Limb (tissue), 2 donors: ENCODE data around the gene RPS14.
"Not testable (repeated sequence)": the region's sequence is repeated elsewhere in the genome, so short reads cannot be mapped to it uniquely, and the experiment has no call there.

Source experiments
- DNase-seq, 2 donors: peaks; one replicate each; pipeline ENCODE4 v3.0.0-alpha.2; 2016; ENCODE audit errors: extremely low spot score in 2 of 2

RPS14 gene

GRCh38 chr5:150481708-150481965, 32.1 kb upstream of the RPS14 start:
- DNase-seq = no peak

- no peak for DNase-seq
These were observed 29.9 kb upstream of the RPS14 start for GRCh38 chr5:150479416-150479815.

- not testable (repeated sequence) for DNase-seq
These were observed 27.0 kb upstream of the RPS14 start for GRCh38 chr5:150476568-150476967.

GRCh38 chr5:150473673-150474358, 24.3 kb upstream of the RPS14 start:
- DNase-seq = no peak

- DNase-seq = no peak
These were observed 20.4 kb upstream of the RPS14 start for GRCh38 chr5:150469718-150470469.

- DNase-seq = no peak
These were observed 18.7 kb upstream of the RPS14 start for GRCh38 chr5:150468206-150468605.

- no peak for DNase-seq
These were observed 16.4 kb upstream of the RPS14 start for GRCh38 chr5:150465927-150466326.

GRCh38 chr5:150464554-150465012, 15.0 kb upstream of the RPS14 start:
- DNase-seq = no peak

- no peak for DNase-seq
These were observed 11.7 kb upstream of the RPS14 start for GRCh38 chr5:150461231-150461630.

GRCh38 chr5:150460781-150461180, 11.2 kb upstream of the RPS14 start:
- DNase-seq = no peak

GRCh38 chr5:150458802-150459557, 9.4 kb upstream of the RPS14 start:
- peak; percentile 53 to 92 for DNase-seq

GRCh38 chr5:150457562-150458240, 8.2 kb upstream of the RPS14 start:
- no peak for DNase-seq

GRCh38 chr5:150457121-150457520, 7.6 kb upstream of the RPS14 start:
- DNase-seq = no peak

GRCh38 chr5:150454492-150455229, 5.1 kb upstream of the RPS14 start:
- no peak for DNase-seq

- DNase-seq = not testable (repeated sequence)
These were observed 4.5 kb upstream of the RPS14 start for GRCh38 chr5:150454027-150454426.

GRCh38 chr5:150452914-150453313, 3.4 kb upstream of the RPS14 start:
- DNase-seq = no peak

- no peak for DNase-seq
These were observed 2.1 kb upstream of the RPS14 start for GRCh38 chr5:150451594-150451993.

- no peak for DNase-seq
These were observed 505 bp downstream of the RPS14 start for GRCh38 chr5:150448952-150449516.

- DNase-seq = no peak
These were observed 1.2 kb downstream of the RPS14 start for GRCh38 chr5:150448334-150448733.

GRCh38 chr5:150447188-150447587, 2.4 kb downstream of the RPS14 start:
- no peak for DNase-seq

- DNase-seq = no peak
These were observed 3.0 kb downstream of the RPS14 start for GRCh38 chr5:150446583-150446982.
